Cardiac muscle cell (in vitro differentiated cells and primary cell): ENCODE results near the gene SCO1. TPM values are rescaled to one million over a fixed set of nuclear protein-coding genes. Genes with fewer than 3 reads are reported as not detected.
A peak's percentile ranks its signal among the peaks of the same experiment; 100 is the strongest.

ENCODE experiments used
- DNase-seq, 2 donors: peaks; one replicate each; pipeline versions ENCODE4 v3.0.0 to v3.0.0-alpha.2; 2010 to 2017; ENCODE audit warnings: low read depth in 1 of 2, low spot score in 1 of 2
- H3K27ac ChIP-seq: fragments of 200-600 bp; sonication (generic); 2 replicates; pipeline ENCODE4 v1.5.1; 2016
- H3K27me3 ChIP-seq: fragments of 200-600 bp; sonication (generic); 2 replicates; pipeline ENCODE4 v1.6.0; 2016; ENCODE audit warnings: control low read depth
- H3K36me3 ChIP-seq: fragments of 200-600 bp; sonication (generic); 2 replicates; pipeline ENCODE4 v1.5.1; 2016; ENCODE audit warnings: control low read depth
- H3K4me1 ChIP-seq: fragments of 200-600 bp; sonication (generic); 2 replicates; pipeline ENCODE4 v1.8.1; 2017; ENCODE audit warnings: low read depth, mild to moderate bottlenecking, mixed run types
- H3K4me3 ChIP-seq: fragments of 200-600 bp; sonication (generic); 2 replicates; pipeline ENCODE4 v1.5.1; 2016; ENCODE audit warnings: mild to moderate bottlenecking
- H3K9me3 ChIP-seq: fragments of 200-600 bp; sonication (generic); 2 replicates; pipeline ENCODE4 v1.5.1; 2017; ENCODE audit warnings: low read depth, mild to moderate bottlenecking, control low read depth
- polyA plus RNA-seq: library from polyadenylated mRNA; unstranded; fragments of >200 nt; fragmentation: Nextera tagmentation; extraction: Ambion mirVana; gene quantifications from 2 replicates; pipeline ENCODE4 v1.2.1, GENCODE V29; 2016
- total RNA-seq: library from RNA; depleted of rRNA; stranded (reverse); fragments of >200 nt; gene quantifications from 2 replicates; pipeline ENCODE4 v1.2.3, GENCODE V29; 2016
- TF ChIP-seq, protein P1 (sequence below): IDR thresholded peaks from 2 replicates; pipeline ENCODE4 v1.5.1; 2012; ENCODE audit warnings: low read depth, mild to moderate bottlenecking, low read length

SCO1 gene
- total and polyA plus RNA-seq, 2 experiments from 2014 or later, result 56.4 to 67.2 TPM

DNA sequence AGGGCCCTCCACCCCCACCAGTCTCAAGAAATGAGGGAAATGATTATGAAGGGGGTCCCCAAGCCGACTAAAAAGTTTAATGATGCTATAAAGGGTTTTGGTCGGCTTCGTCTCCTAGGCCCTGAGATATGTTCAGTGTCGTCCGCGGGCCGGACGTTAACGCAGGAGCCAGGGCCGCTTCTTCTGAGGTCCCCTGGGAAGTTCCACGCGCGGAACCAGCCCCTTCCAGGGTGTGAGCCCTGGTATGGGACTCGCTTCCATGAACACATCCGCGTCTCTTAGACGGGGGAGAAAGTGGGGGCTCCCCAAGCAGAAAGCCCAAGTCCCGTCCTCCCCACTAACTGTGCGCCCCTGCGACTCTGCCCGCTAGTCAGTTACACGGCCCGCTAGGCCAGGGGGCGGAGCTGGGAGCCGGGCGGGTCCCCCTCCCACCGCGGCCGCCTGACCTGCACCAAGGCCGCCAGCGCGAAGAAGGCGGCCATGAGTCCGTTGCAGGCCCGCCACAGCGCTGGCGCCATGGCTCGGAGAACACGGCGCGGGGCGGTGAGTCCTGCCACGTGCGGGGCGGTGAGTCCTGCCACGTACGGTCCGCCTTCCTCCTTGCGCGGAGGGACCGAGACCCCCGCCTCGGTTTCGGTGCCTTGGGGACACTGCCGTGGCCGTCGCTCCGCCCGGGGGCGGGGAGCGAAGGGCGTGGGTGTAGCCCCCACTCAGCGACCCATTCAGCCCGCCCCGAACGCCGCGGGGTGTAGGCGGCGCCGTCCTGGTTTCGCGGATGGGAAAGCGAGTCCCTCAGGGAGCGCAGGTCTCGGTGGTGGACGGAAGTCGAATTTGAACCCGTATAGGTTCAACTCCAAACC, 32.2 kb upstream of the SCO1 start, which contains the start of gene TMEM220:
Gene TMEM220 (minus strand): TSS at position 690 of the 860 bp plus-strand sequence. CDS start 172 bp downstream, at position 518.
- no peaks in the 10 kb centered on the region for H3K4me1 ChIP-seq
- TF ChIP-seq, protein P1, sequence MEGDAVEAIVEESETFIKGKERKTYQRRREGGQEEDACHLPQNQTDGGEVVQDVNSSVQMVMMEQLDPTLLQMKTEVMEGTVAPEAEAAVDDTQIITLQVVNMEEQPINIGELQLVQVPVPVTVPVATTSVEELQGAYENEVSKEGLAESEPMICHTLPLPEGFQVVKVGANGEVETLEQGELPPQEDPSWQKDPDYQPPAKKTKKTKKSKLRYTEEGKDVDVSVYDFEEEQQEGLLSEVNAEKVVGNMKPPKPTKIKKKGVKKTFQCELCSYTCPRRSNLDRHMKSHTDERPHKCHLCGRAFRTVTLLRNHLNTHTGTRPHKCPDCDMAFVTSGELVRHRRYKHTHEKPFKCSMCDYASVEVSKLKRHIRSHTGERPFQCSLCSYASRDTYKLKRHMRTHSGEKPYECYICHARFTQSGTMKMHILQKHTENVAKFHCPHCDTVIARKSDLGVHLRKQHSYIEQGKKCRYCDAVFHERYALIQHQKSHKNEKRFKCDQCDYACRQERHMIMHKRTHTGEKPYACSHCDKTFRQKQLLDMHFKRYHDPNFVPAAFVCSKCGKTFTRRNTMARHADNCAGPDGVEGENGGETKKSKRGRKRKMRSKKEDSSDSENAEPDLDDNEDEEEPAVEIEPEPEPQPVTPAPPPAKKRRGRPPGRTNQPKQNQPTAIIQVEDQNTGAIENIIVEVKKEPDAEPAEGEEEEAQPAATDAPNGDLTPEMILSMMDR, result no peak
- H3K27ac ChIP-seq, result no peak within 1 kb of the TSS
- DNase-seq, result peak; percentile 81 to 89
- H3K4me3 ChIP-seq, result peak within 1 kb of the TSS; percentile 42
- no peaks in the 10 kb centered on the region for H3K9me3 ChIP-seq
- no peaks in the 10 kb centered on the region for H3K27me3 ChIP-seq
- H3K36me3 ChIP-seq, result no peaks in the 10 kb centered on the region

DNA sequence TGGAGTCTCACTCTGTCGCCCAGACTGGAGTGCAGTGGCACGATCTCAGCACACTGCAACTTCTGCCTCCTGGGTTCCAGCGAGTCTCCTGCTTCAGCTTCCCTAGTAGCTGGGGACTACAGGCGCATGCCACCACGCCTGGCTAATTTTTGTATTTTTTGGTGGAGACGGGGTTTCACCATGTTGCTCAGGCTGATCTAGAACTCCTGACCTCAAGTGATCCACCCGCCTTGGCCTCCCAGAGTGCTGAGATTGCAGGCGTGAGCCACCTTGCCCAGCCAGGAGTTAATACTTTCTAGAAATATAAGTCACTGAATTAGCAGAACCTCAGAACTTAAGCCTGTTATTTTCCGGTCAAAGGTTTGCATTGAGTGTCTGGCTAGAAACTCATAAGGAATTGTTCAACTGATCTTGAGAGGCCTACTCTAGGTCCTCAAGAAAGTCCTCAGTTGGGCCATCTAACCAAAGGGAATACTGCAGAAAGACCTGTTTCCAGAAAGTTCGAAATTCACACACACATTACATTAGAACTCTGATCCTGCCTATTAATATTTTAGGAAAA, 31.1 kb upstream of the SCO1 start:
- Histone ChIP-seq H3K36me3 (no peaks in the 10 kb centered on the region), H3K4me3 (no peak overlapping the region), H3K27ac (no peak overlapping the region), H3K4me1 (no peaks in the 10 kb centered on the region), H3K27me3 (no peaks in the 10 kb centered on the region), H3K9me3 (no peaks in the 10 kb centered on the region)
- DNase-seq, result no peak
- TF ChIP-seq, protein P1, result no peak

DNA sequence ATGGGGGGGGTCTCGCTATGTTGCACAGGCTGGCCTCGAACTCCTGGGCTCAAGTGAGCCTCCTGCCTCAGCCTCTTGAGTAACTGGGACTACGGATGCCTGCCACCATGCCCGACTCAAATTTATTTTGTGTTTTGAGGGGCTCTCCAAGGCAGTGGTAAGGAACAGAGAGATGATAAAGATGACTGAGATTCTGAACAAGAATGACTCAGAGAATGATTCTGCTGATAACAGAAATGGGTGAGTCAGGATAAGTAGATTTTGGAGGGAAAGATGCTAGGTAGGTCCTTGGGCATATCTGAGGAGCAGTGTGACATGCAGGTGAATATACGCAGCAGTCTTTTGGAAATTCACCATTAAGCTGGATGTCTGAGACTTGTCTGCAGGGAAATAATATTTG, 29.9 kb upstream of the SCO1 start:
- Histone ChIP-seq H3K27me3 (no peaks in the 10 kb centered on the region), H3K4me1 (no peaks in the 10 kb centered on the region), H3K4me3 (no peak overlapping the region), H3K9me3 (no peaks in the 10 kb centered on the region), H3K36me3 (no peaks in the 10 kb centered on the region), H3K27ac (no peak overlapping the region)
- TF ChIP-seq, protein P1, result no peak
- no peak for DNase-seq

DNA sequence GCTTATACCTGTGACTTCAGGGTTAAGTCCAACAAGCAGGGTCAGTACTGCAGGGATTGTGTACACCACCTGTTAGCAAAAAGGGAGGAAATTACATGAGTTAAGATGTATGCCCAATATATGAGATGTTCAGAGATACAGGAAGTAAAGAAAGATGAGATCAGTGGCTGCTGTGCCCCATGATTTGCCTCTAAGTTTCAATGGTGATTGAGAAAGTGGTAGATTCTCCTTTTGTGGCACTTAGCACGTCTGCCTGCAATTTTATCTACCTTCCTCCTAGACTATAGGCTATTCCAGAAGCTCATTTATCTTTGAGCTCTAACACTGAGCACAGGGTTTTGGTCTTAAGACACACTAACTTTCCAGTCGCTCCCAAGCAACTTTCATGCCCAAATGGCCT, 28.9 kb upstream of the SCO1 start:
- Histone ChIP-seq H3K27ac (no peak overlapping the region), H3K4me1 (no peaks in the 10 kb centered on the region), H3K9me3 (no peaks in the 10 kb centered on the region), H3K36me3 (no peaks in the 10 kb centered on the region), H3K27me3 (no peaks in the 10 kb centered on the region), H3K4me3 (no peak overlapping the region)
- no peak for DNase-seq
- TF ChIP-seq, protein P1, result no peak

DNA sequence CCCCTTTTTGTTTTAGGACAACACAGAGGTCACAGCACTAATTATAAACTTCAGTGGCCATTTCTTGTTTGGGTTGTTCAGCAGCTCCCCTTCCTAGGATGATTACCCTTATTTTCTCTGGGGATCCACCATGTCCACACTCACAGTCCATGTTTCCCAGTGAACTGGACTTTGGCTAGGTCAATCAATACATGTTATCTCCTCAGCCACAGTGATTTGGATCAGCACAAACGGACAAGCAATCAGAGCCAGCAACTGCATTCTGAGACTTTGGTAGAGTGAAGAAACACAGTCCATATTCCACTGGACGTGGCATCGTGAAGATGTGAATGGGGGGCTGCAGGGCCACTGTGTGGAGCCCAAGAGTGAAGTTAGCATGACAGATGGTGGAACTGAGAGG, 27.9 kb upstream of the SCO1 start:
- H3K4me1 ChIP-seq, result no peaks in the 10 kb centered on the region
- no peaks in the 10 kb centered on the region for H3K9me3 ChIP-seq
- no peak for DNase-seq
- no peak overlapping the region for H3K27ac ChIP-seq
- TF ChIP-seq, protein P1, result no peak
- H3K4me3 ChIP-seq, result no peak overlapping the region
- no peaks in the 10 kb centered on the region for H3K27me3 ChIP-seq
- no peaks in the 10 kb centered on the region for H3K36me3 ChIP-seq
